ENCODE results near the gene ATP10A. TPM values are rescaled to one million over a fixed set of nuclear protein-coding genes. Genes with fewer than 3 reads are reported as not detected.

Gene ATP10A
- total RNA-seq, 1 experiment from 2014 or later, result 0.02 TPM

- Histone ChIP-seq H4K20me1 (ENCODE audit: insufficient read depth) (no peaks in the 10 kb centered on the region), H3K27ac (ENCODE audit: low read depth, low read length) (no peak overlapping the region), H3K27me3 (ENCODE audit: insufficient read depth, low read length) (no peaks in the 10 kb centered on the region), H3K36me3 (ENCODE audit: control insufficient read depth in 1 of 2, insufficient read depth in 2 of 2, low read length in 2 of 2) (no peaks in the 10 kb centered on the region), H3K79me2 (ENCODE audit: insufficient read depth, low read length) (no peaks in the 10 kb centered on the region), H3K9me2 (ENCODE audit: insufficient read depth) (no peaks in the 10 kb centered on the region), H3K4me3 (replicated peaks in 1 of 2; ENCODE audit: low read depth in 1 of 2, low read length in 2 of 2) (no peak overlapping the region), H2AFZ (ENCODE audit: low read depth, low read length, poor library complexity, severe bottlenecking) (no peak overlapping the region), H3K9me3 (ENCODE audit: control insufficient read depth in 1 of 2, insufficient read depth in 1 of 2, low read depth in 1 of 2, low read length in 2 of 2) (peaks cover 6 to 48% of the 10 kb centered on the region in 2 experiments; a peak in 2 of 4 replicates), H3K4me1 (ENCODE audit: control insufficient read depth in 1 of 2, insufficient read depth in 2 of 2, low read length in 2 of 2) (no peaks in the 10 kb centered on the region), H3K9ac (ENCODE audit: low read length) (no peak overlapping the region), H3K4me2 (ENCODE audit: low read length) (no peak overlapping the region)
- intact Hi-C loops (cut with micrococcal nuclease), result no loop called here
- ATAC-seq (no peak), DNase-seq (ENCODE audit: low read depth, low spot score) (no peak)
- BruUV-seq (replicated peaks), result no TSS peak
- ChIA-PET RAD21 (ENCODE audit: low non-redundant PET in 1 of 2, low total read pairs in 2 of 2, uncharacterized antibody in 2 of 2, unreplicated experiment in 2 of 2) (no interaction called here), CTCF (no interaction called here), POLR2A (no interaction called here)
- TF ChIP-seq YY1 (IDR thresholded peaks at IDR 0.05; ENCODE audit: extremely low read depth, insufficient replicate concordance, low read depth, low read length), result no peak
- no peak for TF ChIP-seq RAD21 (IDR thresholded peaks at IDR 0.05; ENCODE audit: low read depth)
- TF ChIP-seq JUND (IDR thresholded peaks at IDR 0.05), result no peak
- TF ChIP-seq POLR2AphosphoS5 (IDR thresholded peaks at IDR 0.05; ENCODE audit: low read depth, low read length), result no peak
- TF ChIP-seq SIN3A (IDR thresholded peaks at IDR 0.05; ENCODE audit: low read depth), result no peak
These were observed 165.5 kb downstream of the ATP10A start for GRCh38 chr15:25697586-25697985.

DNA sequence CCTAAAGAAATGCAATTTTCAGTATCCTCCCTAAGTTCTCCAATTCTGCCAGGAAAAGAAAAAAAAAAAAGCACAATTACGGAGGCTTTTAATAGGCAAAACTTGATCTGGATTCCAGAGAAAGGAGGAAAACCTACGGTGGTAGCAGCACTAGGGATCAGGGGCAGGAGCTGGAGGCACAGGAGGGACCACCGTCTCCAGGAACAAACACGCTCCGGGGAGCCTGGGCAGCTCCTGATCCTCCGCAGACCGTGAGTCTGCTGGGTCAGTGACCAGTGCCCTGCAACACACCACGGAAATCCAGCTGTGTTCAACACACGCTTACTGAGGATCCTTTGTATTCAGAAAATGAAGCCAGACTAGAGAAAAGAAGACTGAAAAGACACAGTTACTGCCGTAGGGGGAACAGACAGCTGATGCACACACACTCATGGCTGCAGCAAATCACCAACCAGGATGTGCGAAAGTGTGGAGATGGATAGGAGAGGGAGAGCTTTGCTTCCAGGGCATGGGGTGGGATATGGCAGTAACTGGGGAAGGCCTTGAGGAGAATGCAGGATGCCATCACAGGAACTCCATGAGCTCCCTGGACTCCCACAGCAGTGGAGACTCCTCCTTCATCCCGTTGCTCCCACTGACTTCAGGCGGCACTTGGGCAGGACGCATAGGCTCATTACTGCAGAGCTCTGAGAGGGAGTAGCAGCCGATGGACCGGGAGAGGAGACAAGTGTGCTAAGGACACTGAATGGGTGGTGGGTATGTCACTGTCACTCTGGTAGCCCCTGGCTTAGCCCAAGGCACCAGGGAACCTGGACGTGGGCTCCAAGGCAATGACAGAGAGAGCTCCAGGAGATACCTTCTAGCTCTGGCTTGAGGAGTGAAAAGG lies 167.0 kb downstream of the ATP10A start:
- CTCF ChIA-PET, result no interaction called here
- POLR2A ChIA-PET, result no interaction called here
- intact Hi-C loops (cut with micrococcal nuclease), result no loop called here

More for the DNA sequence above, 167.0 kb downstream of the ATP10A start:
- no peak overlapping the region for H2AFZ ChIP-seq (ENCODE audit: low read depth, low read length, poor library complexity, severe bottlenecking)
- no peaks in the 10 kb centered on the region for H3K4me1 ChIP-seq (ENCODE audit: control insufficient read depth in 1 of 2, insufficient read depth in 2 of 2, low read length in 2 of 2)
- H3K9ac ChIP-seq (ENCODE audit: low read length), result no peak overlapping the region
- RAD21 ChIA-PET (ENCODE audit: low non-redundant PET in 1 of 2, low total read pairs in 2 of 2, uncharacterized antibody in 2 of 2, unreplicated experiment in 2 of 2), result no interaction called here
- H3K9me3 ChIP-seq (ENCODE audit: control insufficient read depth in 1 of 2, insufficient read depth in 1 of 2, low read depth in 1 of 2, low read length in 2 of 2), result peaks cover 6 to 47% of the 10 kb centered on the region in 2 experiments; a peak in 2 of 4 replicates
- H3K27ac ChIP-seq (ENCODE audit: low read depth, low read length), result no peak overlapping the region
- H3K27me3 ChIP-seq (ENCODE audit: insufficient read depth, low read length), result no peaks in the 10 kb centered on the region
- no peak overlapping the region for H3K4me2 ChIP-seq (ENCODE audit: low read length)
- H4K20me1 ChIP-seq (ENCODE audit: insufficient read depth), result no peaks in the 10 kb centered on the region
- ATAC-seq (no peak), DNase-seq (ENCODE audit: low read depth, low spot score) (no peak)
- no peak overlapping the region for H3K4me3 ChIP-seq (replicated peaks in 1 of 2; ENCODE audit: low read depth in 1 of 2, low read length in 2 of 2)
- no peaks in the 10 kb centered on the region for H3K79me2 ChIP-seq (ENCODE audit: insufficient read depth, low read length)
- no TSS peak for BruUV-seq (replicated peaks)
- H3K36me3 ChIP-seq (ENCODE audit: control insufficient read depth in 1 of 2, insufficient read depth in 2 of 2, low read length in 2 of 2), result no peaks in the 10 kb centered on the region
- TF ChIP-seq POLR2AphosphoS5 (IDR thresholded peaks at IDR 0.05; ENCODE audit: low read depth, low read length) (no peak), EGR1 (IDR thresholded peaks at IDR 0.05; ENCODE audit: low read depth) (no peak), ELF1 (IDR thresholded peaks at IDR 0.05; ENCODE audit: borderline replicate concordance, low read depth) (no peak), FOSL1 (IDR thresholded peaks at IDR 0.05; ENCODE audit: low read depth) (no peak), ZNF274 (IDR thresholded peaks at IDR 0.05; ENCODE audit: low read depth, low read length) (no peak), RAD21 (IDR thresholded peaks at IDR 0.05; ENCODE audit: low read depth) (no peak), TCF7L2 (IDR thresholded peaks at IDR 0.05; ENCODE audit: borderline replicate concordance, extremely low read depth, insufficient read depth, insufficient read length) (no peak)
- H3K9me2 ChIP-seq (ENCODE audit: insufficient read depth), result no peaks in the 10 kb centered on the region
